Tibial nerve (tissue), 3 donors: ENCODE measurements around the gene SLC25A34.

Experiments
- CTCF ChIP-seq, 5 experiments: fragments of 200-600 bp in 3 of 5; fragments of 450-650 bp in 2 of 5; sonication (generic) in 3 of 5; IDR thresholded peaks; one replicate each; pipeline ENCODE4 v1.5.1; 2016 to 2019; ENCODE audit warnings: antibody characterized with exemption in 5 of 5, mild to moderate bottlenecking in 3 of 5, moderate library complexity in 2 of 5
- POLR2A ChIP-seq, 2 donors: fragments of 450-650 bp; IDR thresholded peaks; one replicate each; pipeline ENCODE4 v1.6.1; 2017; ENCODE audit warnings: antibody characterized with exemption in 2 of 2, mild to moderate bottlenecking in 2 of 2, moderate library complexity in 2 of 2

GRCh38 chr1:15735304-15736037 lies 587 bp upstream of the SLC25A34 start:
- TF ChIP-seq CTCF (IDR thresholded peaks at IDR 0.05), result no peak
- no peak for TF ChIP-seq POLR2A (IDR thresholded peaks at IDR 0.05)
